Inferior parietal cortex (tissue), 1 donor: ENCODE results near the gene GPC4.

ENCODE experiments used
- DNase-seq: peaks from one replicate; pipeline ENCODE4 v3.0.0-alpha.2; 2016; ENCODE audit errors: extremely low spot score

The GPC4 gene

DNA sequence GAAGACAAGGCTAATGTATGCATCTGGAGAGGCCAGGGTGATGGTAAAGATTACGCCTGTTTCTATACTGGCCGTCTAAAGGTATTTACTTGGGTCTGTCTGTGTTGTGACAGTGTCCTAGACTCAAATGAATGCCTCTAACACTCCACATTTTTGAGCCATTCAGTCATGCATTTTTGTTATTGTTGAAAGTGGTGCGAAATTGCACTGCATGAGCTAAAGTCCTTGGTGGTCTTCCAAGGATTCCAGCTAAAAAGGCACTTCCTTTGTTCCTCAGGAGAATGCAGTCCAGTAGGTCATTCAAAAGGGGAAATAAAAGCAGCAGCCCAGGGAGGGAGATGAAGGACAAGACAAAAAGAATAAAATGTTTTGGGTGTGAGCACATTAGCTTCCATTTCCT lies 3.0 kb downstream of the GPC4 start:
- no peak for DNase-seq

DNA sequence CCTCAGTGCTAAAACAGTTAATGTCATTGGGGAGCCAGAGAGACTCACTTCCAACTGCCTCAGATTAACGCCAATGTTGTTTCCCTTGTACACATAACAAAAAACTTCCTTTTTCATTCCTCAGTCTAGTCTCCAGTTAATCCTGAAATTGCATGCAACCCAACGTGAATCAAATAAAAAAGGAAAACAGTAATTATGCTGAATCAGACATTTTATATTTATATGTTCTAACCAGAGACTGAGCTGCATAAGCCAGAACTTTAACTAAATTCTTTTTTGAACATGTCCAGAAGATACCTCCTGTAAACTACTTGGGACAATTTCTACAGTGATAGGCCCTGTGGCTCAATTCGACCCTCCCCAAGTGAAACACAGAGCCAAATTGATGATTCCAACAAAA lies 4.7 kb downstream of the GPC4 start:
- no peak for DNase-seq

DNA sequence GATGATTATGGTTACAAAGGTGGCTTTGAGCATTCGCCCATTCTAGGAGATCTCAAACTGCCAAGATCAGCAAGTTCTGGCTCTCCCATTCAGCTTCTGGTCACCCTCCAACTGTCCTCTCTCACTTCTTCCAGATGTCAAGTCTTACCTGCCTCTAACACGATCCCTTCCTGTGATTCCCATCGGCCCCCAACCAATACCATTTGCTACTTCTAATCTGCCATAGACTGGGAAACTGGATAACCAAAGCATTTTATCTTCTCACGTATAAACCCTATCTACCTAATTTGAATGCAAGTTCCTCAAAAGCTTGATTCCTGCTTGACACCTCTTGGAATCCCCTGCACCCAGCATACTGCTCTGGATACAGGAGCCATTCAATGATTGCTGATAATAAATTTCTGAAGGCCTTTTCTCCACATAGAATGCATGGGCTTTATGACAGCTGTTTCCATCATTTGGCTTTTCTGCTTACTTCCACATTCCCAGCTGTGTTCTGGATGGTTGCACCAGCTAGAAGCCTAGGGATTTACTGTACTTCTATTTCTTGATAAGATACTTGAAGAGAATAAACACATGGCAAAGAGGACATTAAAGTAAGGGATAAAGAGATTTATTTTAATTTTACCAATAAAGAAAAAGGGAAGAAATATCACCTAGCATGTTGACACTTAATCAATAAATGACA lies 9.6 kb downstream of the GPC4 start:
- DNase-seq, result no peak

DNA sequence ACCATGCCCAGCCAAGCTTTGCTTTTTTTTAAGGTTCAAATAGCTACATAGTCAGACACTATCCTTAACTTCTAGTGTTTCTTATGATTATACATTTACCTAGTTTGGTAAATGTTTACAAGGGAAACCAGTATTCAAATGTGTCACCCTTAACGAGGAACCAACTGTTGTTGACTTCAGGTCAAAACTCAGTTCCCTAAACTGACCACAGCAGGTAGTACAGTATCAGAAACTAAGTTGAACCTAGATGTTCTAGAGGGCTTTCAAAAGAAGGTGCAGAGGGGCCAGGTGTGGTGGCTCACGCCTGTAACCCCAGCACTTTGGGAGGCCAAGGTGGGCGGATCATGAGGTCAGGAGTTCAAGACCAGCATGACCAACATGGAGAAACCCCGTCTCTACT lies 11.3 kb downstream of the GPC4 start:
- no peak for DNase-seq

DNA sequence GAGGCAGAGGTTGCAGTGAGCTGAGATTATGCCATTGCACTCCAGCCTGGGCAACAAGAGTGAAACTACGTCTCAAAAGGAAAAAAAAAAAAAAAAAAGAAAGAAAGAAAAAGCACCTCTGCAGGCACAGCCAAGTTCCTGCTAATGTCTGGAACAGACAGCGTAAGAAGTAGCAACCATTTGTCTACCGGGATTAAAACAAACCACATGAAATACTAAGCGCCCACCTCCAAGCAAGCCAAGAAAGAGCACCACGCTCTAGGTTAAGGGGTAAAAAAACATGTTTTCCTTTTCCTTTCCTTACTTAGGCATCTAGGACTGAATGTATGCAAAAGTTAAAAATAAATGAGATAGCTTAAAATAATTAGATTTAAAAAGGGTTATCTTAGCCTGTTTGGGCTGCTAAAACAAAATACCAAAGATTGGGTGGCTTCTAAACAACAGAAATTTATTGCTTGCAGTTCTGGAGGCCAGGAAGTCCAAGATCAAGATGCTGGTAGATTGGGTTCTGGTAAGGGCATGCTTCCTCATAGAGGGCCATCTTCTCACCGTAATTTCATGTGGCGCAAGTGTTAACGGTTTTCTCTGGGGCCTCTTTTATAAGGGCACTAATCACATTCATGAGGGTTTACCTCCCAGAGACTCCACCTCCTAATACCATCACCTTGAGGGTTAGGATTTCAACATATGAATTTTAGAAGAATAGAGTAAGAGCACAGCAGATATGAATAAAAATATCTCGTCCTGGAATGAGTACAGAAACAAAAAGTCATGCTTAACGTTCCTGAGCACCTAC lies 12.3 kb downstream of the GPC4 start:
- no peak for DNase-seq

DNA sequence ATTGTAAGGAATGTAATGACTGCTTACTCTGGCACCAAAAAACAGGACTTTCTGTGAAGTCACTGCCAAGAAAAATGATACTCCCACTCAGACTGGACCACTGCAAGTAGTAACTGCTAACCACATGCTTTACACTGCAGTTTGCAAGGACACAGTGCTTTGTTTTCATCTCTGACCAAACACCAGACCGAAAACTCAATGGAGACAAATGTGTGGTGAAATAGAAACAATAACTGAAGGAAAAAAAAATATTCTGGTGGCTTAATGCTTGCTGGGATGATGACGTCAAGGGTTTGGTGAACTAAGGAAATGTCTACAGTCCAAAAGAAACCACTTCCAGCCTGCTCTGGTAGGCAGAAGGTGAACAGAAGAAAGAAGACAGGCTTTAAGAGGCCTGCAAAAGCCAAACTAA lies 13.2 kb downstream of the GPC4 start:
- no peak for DNase-seq

DNA sequence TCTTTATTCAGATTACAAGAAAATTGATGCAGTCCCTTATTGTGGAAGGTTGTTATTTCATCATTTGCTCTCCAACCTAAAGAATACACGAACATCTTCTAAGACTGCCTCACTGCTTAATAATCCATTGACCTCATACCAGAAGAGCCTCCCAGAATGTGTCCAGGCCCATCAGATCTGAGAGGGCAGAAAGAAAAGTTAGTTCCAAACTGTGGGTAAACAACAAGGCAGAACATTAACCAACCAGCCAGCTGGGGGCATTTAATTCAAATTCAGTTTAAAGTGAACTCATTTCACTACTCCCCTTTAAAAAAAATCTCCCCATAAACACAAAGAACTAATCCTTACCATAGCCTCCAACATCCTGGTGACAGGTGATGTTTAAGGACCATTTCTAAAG lies 13.8 kb downstream of the GPC4 start:
- no peak for DNase-seq

DNA sequence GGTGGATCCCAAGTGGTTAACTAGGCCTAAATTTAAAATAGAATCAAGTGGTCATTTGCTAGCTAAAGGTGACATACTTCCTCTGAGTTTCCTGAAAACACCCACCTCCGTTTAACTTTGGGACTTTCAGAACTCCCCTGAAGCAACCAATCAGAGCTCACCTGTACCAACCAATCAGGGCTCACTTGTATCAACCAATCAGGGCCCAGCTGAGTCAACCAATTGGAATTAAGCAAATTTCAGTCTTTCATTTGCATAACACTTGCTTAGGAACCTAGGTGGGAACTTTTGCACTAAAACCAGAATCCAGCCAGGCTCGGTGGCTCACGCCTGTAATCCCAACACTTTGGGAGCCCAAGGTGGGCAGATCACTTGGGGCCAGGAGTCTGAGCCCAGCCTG lies 15.9 kb downstream of the GPC4 start:
- DNase-seq, result no peak

DNA sequence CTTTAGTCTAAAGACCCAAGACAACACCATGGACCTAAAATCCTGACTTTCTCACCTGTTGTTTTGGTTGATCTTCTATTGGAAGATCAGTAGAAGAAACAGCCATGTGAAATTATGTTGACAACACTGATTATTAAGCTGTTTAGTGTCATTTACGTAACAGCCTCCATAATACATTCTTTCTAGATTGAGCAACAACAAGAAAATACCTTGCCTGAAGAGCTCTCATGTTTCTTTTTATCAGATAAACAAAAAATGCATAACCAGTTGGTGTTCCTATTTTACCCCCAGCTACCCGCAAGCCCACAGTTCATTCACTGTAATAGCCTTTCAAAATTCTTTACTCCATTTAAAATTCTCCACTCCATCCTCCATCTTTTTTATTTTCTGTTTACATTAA lies 20.5 kb downstream of the GPC4 start:
- DNase-seq, result no peak

DNA sequence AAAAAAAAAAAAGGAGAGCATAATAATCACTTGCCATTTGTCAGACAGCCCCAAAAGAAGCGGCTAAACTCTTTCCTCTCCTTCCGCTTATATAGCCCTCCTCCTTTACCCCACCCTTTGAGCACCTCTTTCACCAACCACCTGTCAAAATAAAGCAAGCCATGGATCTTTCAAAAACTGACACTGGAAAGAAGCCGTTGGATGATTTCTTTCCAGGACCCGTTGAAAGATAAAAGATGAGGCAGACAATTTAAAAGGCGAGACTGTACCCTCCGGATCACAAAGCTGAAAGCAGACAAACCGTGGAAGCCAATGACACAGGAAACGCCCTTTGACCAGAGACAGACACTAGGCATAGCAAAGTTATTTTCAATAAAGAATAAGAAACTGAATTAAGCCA lies 22.6 kb downstream of the GPC4 start:
- no peak for DNase-seq

DNA sequence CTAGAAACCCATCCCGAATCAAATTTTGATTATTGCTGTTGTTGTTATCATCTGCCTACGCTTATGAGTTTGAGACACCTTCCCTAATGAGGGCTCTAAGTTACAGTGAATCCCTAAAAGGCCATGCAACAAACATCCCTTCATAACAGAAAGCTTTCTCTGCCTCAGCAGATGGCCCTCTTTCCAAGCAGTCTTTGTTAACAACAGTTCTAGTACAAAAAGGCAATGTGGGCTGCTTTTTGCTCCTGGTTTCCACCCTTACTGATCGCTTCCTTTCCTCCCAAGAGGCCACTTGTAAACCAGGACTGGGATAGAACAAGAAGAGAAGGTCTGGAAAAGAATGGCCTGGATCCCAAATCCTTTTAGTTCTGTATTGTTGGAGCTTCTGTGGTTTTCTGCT lies 24.2 kb downstream of the GPC4 start:
- DNase-seq, result no peak

DNA sequence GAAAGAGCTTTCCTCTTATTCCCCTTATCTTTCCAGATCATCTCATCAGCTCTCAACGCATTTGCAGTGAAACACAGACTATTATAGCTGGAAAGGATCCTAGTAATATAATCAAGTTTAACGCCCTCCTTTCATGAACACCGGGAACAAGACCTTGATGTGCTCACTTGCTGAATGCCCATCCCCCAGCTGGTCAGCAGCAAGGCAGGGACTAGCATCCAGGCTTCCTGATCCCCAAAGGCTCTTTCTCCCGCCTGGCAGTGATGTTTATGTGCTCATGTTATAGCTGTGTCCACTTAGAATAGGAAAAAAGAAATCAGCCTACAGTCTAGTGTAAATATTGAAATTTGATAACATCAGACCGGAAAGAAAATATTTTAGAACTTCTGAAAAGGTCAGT lies 24.6 kb downstream of the GPC4 start:
- DNase-seq, result no peak

DNA sequence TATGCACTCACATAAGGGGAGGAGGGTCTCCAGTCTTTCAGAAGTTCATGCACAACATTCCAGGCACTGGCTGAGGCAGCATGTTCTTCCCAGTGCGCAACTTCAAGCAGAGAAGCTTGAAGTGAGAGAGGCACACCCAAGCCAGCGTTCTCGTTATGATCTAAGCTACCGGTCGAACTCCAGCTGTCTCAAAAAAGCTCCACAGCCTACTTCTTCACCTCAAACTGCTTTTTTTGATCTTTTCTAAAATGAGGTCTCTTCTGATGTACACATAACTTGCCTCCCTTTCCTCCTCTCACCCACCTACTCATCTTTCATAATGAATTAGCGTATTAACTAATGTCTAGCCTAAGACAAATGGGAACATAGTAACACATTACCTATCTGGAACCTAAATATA lies 25.3 kb downstream of the GPC4 start:
- DNase-seq, result no peak

DNA sequence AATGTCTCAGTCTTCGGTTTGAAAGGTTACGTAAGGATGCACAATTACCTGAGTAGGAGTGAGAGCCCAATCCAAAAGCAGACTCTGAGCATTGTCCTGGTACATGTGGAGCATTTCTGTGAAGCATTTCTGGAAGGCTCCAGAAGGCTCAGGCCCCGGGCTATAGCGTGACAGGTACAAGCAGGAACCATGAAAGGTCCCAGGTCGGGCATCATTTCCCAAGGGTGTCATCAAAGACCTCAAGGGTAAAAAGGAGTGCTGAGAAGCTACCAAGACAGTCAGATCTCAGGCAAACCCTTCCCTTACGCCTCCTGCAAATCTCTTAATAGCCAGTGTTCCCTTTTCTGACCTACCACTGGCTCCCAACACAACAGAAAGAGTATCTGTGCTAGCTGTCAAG lies 30.8 kb downstream of the GPC4 start:
- no peak for DNase-seq

DNA sequence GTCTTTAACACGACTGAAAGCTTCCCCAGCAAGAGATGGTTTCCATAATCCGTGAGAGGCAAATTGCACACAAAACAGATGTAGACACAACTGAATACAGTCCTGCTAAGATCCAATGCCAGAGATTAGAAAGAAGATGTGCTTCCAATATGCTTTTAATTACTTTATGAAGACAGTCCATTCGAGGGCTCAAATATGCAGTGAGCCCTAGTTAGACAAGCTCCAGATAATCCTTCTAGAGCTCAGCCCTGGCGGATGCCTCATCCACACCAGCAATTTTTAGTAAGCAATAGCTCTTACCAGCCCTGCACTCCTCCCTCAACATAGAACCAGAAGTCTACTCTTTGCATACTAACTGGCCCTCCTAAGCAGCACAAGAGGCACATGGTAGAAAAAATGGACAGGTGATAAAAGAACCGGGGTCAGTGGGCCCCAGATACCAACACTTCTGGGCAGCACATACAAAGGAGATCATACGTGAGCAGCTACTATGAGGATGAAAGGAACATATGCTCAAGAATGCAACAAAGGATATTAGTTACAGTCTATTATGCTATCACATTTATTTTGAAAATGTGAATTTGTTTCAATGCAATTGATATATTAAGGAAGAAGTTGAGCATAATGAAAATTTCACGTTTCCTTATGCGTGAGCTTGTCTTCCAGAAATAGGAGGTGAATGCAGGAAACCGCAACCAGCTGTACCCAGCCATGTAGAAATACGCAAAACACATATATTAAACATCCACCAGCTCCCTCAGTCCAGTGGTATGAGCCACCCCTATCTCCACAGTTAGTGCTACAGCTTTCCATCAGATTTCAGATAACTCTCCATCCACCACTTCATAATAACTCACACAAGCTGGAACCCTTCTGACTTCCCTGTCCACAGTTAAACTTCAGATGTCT lies 34.3 kb downstream of the GPC4 start:
- DNase-seq, result no peak

DNA sequence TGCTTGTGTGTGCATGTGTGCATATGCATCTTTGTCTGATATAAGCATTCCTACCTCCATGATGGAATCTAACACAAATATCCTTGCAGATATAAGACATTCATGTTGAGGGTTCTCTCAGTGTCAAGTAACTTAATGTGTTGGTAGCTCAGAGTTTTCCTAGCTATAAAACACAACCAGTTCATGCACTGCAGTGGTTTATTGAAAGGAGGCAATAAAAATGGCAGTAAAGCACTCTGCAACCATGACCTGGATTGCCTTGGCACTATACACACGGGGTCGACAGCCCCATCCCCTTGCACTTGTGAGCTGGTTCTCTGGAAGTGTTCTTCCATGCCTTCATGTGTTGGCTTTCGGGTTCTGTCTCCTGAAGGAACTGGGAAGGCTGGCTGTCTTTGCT lies 38.9 kb downstream of the GPC4 start:
- DNase-seq, result no peak

DNA sequence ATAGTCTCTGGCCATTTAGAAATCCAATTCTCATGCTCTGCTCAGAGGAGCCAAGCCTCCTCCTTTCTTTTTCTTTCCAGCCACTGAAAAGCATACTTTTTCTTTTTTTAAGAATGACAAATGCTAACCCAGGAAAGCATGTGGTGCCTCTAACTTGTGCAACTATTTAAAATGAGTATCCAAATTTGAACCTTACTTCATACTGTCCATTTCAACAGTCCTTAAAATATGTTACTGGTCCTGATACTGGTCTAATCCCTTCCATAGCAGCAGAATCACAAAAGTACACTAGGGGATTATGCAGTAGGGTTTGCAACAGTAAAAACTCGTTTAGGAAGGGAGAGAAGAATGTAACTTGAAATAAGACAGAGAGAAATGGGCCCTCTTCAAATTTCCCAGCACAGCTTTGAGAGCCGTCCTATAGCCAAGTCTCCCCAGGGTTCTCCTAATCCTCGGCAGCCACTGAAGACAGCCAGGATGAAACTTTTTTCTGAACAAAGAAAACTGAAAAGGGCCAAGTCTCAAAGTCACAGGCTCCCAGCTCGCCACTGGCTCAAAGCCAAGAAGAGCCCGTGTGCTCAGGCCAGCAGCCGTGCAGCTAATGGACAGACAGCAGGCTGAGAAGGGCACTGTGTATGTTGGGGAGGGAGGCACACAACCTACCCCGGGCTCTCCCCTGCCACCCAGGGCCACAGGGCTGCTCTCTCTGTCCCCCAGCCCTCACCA lies 39.5 kb downstream of the GPC4 start:
- no peak for DNase-seq

DNA sequence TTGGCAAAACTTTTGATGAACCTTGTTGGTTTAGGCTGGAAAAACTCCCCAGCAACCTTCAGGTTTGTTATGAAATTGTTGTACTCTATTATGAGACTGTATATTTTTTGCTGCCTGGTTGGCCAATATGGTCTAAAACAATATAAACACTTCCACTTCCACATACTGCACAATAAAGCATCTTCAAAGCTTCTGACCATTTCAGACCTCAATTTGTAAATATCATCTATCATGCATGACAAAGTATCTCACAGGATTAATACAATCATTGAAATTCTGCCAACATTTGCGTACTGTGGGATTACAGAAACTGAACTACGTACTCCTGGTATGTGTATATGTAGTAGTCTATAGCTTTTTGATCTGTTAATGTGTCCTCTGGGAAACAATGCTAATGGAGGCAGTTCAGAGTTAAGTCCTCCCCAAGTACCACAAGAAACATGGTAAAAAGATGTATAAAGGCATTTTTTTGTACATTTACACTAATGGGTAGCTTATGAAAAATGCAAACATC lies 40.4 kb downstream of the GPC4 start:
- DNase-seq, result no peak

DNA sequence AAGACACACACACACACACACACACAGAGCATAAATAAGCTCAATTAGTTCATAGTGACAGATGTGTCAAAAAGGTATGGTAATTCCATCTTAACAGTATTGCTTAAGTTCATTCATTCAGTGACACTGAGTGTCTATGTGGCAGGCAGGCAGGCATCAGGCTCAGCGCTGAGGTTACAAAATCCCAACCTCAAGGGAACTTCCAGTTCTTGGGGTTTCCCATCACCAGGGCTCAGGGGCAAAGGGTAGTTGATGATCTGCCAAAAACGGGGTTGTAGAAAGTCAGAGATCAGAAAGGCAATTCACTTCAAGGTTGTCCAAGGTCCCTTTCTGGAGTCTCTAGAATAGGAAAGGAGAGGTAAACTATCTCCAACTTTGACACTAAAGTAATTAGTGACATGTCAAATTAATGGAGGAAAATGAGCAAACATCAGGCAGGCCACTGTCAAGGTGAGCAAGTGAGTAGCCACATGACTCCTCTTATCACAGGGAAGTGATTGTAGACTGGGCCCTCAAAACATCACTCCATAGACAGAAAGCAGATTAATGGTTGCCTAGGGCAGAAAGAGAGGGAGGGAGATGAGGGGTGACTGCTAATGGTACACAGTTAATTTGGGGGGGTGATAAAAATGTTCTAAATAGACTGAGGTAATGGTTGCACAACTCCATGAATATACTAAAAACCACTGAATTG lies 41.8 kb downstream of the GPC4 start:
- no peak for DNase-seq

DNA sequence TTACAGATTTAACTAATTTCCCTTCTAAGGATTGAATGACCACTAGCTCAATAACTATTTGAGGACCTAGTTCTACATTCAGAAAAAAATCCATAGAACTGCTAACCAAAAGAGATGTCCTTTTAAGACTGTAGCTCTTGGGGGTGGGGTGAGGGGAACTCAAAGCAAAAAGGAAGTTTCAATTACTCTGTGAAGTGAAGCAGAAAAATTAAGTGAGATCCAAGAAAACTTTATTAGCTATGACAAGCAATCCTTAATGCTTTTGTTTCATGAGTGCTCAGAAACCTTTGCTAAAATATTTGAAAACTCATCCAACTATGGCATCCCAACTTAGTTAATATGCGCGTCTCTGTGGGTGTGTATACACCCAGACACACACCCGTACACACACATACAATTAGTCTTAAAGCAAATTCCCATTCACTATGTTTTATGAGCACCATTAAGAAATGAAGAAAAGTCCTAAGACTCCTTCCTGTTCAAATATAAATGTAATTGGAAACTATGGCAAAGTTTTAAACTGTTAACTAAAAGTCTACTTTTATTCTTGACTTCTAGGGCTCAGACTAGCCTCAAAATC lies 44.5 kb downstream of the GPC4 start:
- DNase-seq, result no peak

DNA sequence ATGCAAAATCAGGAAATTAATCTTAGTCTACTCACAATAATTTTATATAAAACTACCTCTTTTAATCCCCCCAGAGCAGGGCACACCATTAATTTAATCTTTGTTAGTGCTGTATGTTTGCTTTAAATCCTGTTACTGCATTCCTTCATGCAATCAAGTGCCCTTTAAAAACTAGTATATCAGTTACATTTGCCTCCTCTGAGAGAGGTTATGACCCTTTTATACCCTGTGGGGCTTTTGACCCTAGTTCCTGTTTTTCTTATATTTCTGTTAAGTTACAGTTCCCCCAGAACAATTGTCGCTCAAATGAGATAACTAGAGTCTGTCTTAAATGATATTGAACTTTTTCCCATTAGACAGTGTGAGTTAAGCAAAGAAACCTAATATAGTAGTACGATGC lies 46.2 kb downstream of the GPC4 start:
- DNase-seq, result no peak
